ENCODE results near the gene FAF1. TPM values are rescaled to one million over a fixed set of nuclear protein-coding genes. Genes with fewer than 3 reads are reported as not detected.
"Not testable (repeated sequence)": the region's sequence is repeated elsewhere in the genome, so short reads cannot be mapped to it uniquely, and the experiment has no call there.

FAF1 gene
- total RNA-seq, 1 donor: 49.6 TPM

DNA sequence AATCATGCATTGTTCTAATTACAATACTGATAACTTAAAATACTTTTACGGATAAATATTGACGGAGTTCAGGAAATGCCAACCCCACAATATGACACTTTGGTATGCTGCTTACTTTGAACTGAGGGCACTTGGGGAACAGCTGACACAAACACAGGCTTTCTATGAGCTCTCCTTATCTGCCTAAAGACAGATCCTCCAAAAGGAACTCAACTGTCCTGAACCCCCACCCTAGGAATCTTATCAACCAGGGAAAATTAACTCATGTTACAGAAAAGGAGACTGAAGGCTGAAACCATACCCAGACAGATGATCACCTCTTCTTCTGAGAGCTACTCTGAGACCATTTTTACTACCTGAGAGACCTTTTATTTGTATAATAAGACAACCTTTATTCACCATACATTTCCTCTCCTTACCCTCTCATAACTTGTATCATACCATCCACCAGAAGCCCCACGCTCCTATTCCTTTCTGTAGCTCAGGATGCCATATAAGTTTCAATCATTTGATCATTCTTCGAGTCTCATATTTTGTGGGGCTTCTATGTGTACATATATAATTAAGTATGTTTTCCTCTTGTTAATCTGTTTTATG, 239.5 kb downstream of the FAF1 start:
- Histone ChIP-seq H3K4me3 (ENCODE audit: low read length) (no peak overlapping the region), H3K9me3 (ENCODE audit: low read depth, low read length) (no peaks in the 10 kb centered on the region), H3K27me3 (ENCODE audit: insufficient read depth, low read length) (no peaks in the 10 kb centered on the region), H3K4me1 (ENCODE audit: insufficient read depth, low read length) (peaks cover 28% of the 10 kb centered on the region)

DNA sequence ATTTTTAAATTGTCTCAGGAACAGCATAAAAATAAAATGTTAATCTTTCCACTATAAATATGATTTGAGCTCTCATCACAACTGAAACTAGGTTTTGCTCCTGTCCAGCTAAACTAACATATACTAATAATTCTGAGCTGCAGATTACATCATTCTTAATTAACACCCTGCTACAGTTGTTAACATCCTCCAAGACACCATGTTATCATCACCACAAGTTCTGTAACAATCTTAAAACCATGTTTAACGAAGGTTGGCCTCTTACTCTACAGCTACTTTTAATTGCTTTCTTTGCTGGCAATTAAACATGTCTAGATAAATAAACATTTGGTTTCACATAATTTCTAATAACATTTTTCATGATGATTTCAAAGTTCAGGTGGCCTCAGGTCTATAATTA, 240.9 kb downstream of the FAF1 start:
- Histone ChIP-seq H3K4me1 (ENCODE audit: insufficient read depth, low read length) (peaks cover 15% of the 10 kb centered on the region), H3K9me3 (ENCODE audit: low read depth, low read length) (no peaks in the 10 kb centered on the region), H3K27me3 (ENCODE audit: insufficient read depth, low read length) (no peaks in the 10 kb centered on the region), H3K4me3 (ENCODE audit: low read length) (no peak overlapping the region)

DNA sequence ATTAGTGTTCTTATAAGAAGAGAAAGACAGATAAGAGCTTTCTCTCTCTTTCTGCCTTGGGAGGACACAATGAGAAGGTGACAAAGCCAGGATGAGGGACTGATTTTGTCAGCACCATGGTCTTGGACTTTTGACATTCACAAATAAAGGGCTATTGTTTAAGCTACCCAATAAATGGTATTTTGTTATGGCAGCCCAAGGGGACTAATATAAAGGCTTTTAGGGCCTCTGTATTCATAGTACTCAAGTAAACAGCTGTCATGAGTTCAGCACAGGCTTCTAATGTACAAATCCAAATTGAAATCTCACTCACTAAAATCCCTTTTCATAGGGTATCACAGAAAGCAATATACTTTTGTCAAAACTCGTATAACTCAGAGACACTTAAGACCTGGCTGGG, 242.7 kb downstream of the FAF1 start:
- no peak overlapping the region for H3K4me3 ChIP-seq (ENCODE audit: low read length)
- H3K9me3 ChIP-seq (ENCODE audit: low read depth, low read length): no peaks in the 10 kb centered on the region
- no peaks in the 10 kb centered on the region for H3K4me1 ChIP-seq (ENCODE audit: insufficient read depth, low read length)
- no peaks in the 10 kb centered on the region for H3K27me3 ChIP-seq (ENCODE audit: insufficient read depth, low read length)

- not testable (repeated sequence) for H3K9me3 ChIP-seq (ENCODE audit: low read depth, low read length); H3K27me3 ChIP-seq (ENCODE audit: insufficient read depth, low read length); H3K4me3 ChIP-seq (ENCODE audit: low read length); H3K4me1 ChIP-seq (ENCODE audit: insufficient read depth, low read length)
These were observed 243.6 kb downstream of the FAF1 start for GRCh38 chr1:50716455-50716854.

DNA sequence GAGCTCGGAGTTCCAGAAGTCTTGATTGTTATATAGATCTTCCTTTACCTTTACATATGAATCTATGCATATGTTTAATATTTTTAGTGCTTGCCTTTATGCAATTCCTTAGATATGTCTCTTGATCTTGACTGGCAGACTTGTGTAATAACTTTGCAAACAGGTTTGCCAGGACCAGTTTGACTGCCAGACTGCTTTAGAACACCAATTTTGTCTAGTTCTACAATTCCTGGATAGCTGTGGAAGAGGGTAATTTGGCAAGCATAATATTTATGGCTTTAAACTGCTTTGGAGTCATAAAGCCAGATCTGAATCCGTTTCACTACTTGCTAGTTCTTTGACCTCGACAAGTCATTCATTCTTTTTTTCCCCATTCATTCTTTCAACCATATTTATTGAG, 250.0 kb downstream of the FAF1 start:
- H3K4me1 ChIP-seq (ENCODE audit: insufficient read depth, low read length): no peaks in the 10 kb centered on the region
- H3K27me3 ChIP-seq (ENCODE audit: insufficient read depth, low read length): no peaks in the 10 kb centered on the region
- H3K9me3 ChIP-seq (ENCODE audit: low read depth, low read length): no peaks in the 10 kb centered on the region
- no peak overlapping the region for H3K4me3 ChIP-seq (ENCODE audit: low read length)

DNA sequence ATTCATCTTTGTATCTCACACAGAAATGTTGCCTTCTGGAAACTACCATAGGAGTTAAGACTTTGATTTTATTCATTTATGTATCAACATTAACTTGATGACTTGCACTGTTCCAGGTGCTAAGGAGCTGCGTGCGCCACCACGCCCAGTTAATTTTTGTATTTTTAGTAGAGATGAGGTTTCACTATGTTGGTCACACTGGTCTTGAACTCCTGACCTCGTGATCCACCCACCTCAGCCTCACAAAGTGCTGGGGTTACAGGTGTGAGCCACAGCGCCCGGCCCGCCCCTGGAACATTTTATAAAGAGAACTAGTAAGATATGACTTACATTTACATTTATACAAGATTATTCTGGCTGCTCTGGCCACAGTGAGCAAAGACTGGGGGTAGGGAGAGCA, 252.2 kb downstream of the FAF1 start:
- Histone ChIP-seq H3K4me3 (ENCODE audit: low read length) (no peak overlapping the region), H3K9me3 (ENCODE audit: low read depth, low read length) (no peaks in the 10 kb centered on the region), H3K4me1 (ENCODE audit: insufficient read depth, low read length) (no peaks in the 10 kb centered on the region), H3K27me3 (ENCODE audit: insufficient read depth, low read length) (no peaks in the 10 kb centered on the region)

DNA sequence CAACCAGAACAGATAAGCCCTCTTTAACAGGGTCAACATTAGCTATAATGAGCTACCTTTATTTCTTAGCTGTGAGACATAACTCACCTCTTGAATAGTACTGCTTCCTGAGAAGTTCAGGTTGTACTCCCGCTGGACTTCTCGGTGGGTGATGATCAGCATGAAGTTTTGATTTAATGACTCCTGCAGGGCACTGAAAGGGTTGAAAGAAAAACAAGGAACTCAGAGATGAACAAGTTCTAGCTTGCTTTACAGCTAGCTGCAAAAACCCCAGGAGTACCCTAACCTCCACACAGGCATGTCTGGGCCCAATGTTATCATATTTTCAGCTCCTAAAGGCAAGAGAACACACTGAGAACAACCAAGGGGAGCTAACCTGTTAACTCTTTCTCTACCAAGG, 254.4 kb downstream of the FAF1 start:
- H3K4me1 ChIP-seq (ENCODE audit: insufficient read depth, low read length): no peaks in the 10 kb centered on the region
- H3K4me3 ChIP-seq (ENCODE audit: low read length): no peak overlapping the region
- H3K27me3 ChIP-seq (ENCODE audit: insufficient read depth, low read length): no peaks in the 10 kb centered on the region
- no peaks in the 10 kb centered on the region for H3K9me3 ChIP-seq (ENCODE audit: low read depth, low read length)

DNA sequence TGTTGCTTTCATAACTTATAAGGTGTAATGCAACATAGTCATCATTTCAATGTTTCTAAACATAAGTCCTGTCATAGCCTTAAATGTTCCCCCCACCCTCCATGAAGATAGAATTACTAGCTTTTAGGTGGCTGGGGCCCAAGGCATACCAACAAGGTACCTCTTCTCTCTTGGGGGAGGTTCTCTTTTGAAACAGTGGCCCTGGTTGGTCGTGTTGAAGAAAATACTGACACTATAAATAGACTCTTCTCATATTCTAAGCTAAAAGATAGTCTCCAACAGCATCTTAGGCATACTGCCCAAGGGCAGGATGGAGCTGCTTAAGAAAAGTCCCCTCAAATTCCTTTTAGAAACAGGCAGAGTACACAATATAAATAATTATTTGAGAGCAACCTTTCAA, 255.0 kb downstream of the FAF1 start:
- Histone ChIP-seq H3K4me1 (ENCODE audit: insufficient read depth, low read length) (no peaks in the 10 kb centered on the region), H3K4me3 (ENCODE audit: low read length) (no peak overlapping the region), H3K9me3 (ENCODE audit: low read depth, low read length) (no peaks in the 10 kb centered on the region), H3K27me3 (ENCODE audit: insufficient read depth, low read length) (no peaks in the 10 kb centered on the region)

- Histone ChIP-seq H3K4me1 (ENCODE audit: insufficient read depth, low read length) (no peaks in the 10 kb centered on the region), H3K4me3 (ENCODE audit: low read length) (no peak overlapping the region), H3K27me3 (ENCODE audit: insufficient read depth, low read length) (no peaks in the 10 kb centered on the region), H3K9me3 (ENCODE audit: low read depth, low read length) (no peaks in the 10 kb centered on the region)
These were observed 255.9 kb downstream of the FAF1 start for GRCh38 chr1:50704126-50704525.

DNA sequence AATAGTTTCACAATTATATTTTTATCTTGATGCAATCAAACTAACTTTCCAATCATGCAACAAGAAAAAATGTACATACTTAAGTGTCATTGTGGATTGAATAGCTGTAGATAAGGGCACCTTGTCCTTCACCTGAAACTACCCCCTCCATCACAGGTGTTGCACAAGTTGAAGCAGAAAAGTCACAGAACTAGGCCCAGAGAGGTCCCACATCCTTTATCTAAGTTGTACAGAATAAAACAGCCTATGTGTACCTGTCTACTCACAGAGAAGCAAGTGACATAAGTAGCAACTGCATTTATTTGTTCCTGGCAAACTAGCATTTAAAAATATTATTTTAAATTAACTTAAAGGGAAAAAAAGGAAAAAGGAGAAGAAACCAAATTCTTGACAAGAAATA, 256.8 kb downstream of the FAF1 start:
- Histone ChIP-seq H3K4me1 (ENCODE audit: insufficient read depth, low read length) (no peaks in the 10 kb centered on the region), H3K27me3 (ENCODE audit: insufficient read depth, low read length) (no peaks in the 10 kb centered on the region), H3K4me3 (ENCODE audit: low read length) (no peak overlapping the region), H3K9me3 (ENCODE audit: low read depth, low read length) (no peaks in the 10 kb centered on the region)

- no peaks in the 10 kb centered on the region for H3K4me1 ChIP-seq (ENCODE audit: insufficient read depth, low read length)
- H3K9me3 ChIP-seq (ENCODE audit: low read depth, low read length): no peaks in the 10 kb centered on the region
- no peak overlapping the region for H3K4me3 ChIP-seq (ENCODE audit: low read length)
- H3K27me3 ChIP-seq (ENCODE audit: insufficient read depth, low read length): no peaks in the 10 kb centered on the region
These were observed 257.7 kb downstream of the FAF1 start for GRCh38 chr1:50702395-50702794.

DNA sequence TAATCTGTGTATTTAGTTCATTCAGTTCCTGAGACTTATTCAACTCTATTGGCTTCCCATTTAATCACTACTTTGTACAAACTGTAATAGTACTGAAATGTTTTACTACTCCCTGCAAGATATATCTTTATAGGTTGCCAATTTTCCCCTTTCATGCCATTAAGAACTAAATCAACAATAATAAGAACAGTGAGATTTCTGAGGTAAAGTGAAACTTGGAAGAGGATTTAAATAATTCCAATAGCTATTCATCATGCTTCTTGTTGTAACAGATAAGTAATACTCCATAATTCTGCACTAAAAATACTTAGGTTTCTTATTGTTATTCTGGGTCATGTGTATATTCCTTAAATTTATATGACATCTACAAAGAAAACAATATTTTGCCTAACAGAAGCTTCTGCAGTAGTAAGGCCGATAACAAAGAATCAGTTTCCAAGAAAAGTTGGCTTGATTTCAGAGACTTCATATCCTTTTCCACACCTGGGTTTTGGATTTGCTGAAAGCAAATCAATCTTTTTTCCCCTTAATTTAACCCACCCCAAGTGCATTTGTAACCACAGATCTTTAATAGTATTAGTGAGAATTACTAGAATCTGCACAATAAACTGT, 258.3 kb downstream of the FAF1 start:
- Histone ChIP-seq H3K27me3 (ENCODE audit: insufficient read depth, low read length) (no peaks in the 10 kb centered on the region), H3K4me1 (ENCODE audit: insufficient read depth, low read length) (no peaks in the 10 kb centered on the region), H3K4me3 (ENCODE audit: low read length) (no peak overlapping the region), H3K9me3 (ENCODE audit: low read depth, low read length) (no peaks in the 10 kb centered on the region)

DNA sequence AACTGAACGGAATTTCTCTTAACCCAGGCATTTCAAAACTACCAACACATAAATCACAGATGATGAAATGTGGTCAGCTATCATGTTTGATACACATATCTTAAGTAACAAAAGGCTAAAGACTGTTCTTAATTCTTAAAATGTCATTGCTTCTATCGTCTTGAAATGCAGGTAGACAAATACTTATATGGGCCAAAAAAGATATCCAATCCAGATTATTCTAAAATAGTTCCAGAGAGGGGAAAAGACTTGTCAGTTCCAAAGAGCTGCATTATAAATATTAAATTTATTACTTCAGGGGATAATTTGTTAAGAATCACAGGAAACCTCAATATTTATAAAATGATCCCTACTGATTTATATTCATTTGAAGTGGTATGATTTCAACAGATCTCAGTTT, 259.4 kb downstream of the FAF1 start:
- no peaks in the 10 kb centered on the region for H3K27me3 ChIP-seq (ENCODE audit: insufficient read depth, low read length)
- no peaks in the 10 kb centered on the region for H3K9me3 ChIP-seq (ENCODE audit: low read depth, low read length)
- no peaks in the 10 kb centered on the region for H3K4me1 ChIP-seq (ENCODE audit: insufficient read depth, low read length)
- no peak overlapping the region for H3K4me3 ChIP-seq (ENCODE audit: low read length)

- Histone ChIP-seq H3K4me1 (ENCODE audit: insufficient read depth, low read length) (no peaks in the 10 kb centered on the region), H3K4me3 (ENCODE audit: low read length) (no peak overlapping the region), H3K27me3 (ENCODE audit: insufficient read depth, low read length) (no peaks in the 10 kb centered on the region), H3K9me3 (ENCODE audit: low read depth, low read length) (no peaks in the 10 kb centered on the region)
These were observed 259.9 kb downstream of the FAF1 start for GRCh38 chr1:50700214-50700613.

GRCh38 chr1:50699795-50700194, 260.3 kb downstream of the FAF1 start:
- H3K9me3 ChIP-seq (ENCODE audit: low read depth, low read length): no peaks in the 10 kb centered on the region
- H3K4me1 ChIP-seq (ENCODE audit: insufficient read depth, low read length): no peaks in the 10 kb centered on the region
- H3K4me3 ChIP-seq (ENCODE audit: low read length): no peak overlapping the region
- H3K27me3 ChIP-seq (ENCODE audit: insufficient read depth, low read length): no peaks in the 10 kb centered on the region

All from mononuclear cell (primary cell).